HG02973 (cell line): Measurements from ENCODE around the gene CCND3.

Source experiments
- ATAC-seq: cut with Tn5 transposase; IDR thresholded peaks from one replicate; pipeline ENCODE4 v1.9.1; 2021; ENCODE audit warnings: moderate library complexity; ENCODE audit not compliant: unreplicated experiment

Gene CCND3

GRCh38 chr6:41927253-41927652, 14.4 kb downstream of the CCND3 start:
- no peak for ATAC-seq

GRCh38 chr6:41922154-41922553, 19.5 kb downstream of the CCND3 start:
- no peak for ATAC-seq

- peak; percentile 8 for ATAC-seq
These were observed 20.0 kb downstream of the CCND3 start for GRCh38 chr6:41921712-41921998.

DNA sequence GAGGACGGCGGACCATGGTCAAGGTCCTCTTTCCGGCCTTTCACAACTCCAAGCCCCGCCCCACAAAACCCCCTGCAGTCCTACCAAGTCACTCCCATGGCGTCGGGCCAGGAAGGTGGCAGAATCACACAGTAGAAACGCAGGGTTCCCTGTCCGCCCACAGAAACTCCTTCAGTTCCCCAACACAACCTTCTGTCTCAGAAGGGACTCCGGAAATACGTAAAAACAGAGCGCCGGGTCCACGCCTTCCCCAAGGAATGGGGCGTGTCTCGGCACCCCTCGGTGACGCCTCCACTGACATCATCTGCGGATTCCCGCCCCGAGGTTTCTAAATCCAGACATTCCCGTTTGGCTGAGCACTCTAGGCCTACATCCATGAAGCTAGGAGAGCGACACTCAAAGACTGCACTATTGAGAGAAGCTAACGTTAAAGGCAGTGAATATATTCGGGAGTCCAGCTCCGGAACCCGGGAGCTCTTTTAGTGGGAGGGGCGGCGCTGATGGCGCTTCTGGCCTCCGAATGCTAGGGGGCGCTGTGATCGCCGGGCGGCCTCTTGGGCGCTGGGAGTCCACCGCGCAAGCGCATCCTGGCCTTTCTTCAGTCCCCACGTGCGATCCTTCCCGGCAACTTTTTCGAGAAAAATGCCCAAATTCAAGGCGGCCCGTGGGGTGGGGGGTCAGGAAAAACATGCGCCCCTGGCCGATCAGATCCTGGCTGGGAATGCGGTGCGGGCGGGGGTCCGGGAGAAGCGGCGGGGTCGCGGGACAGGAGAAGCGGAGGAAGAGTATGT, 20.5 kb downstream of the CCND3 start, which contains the start of the genes BYSL and MED20:
Gene BYSL, plus strand, starts transcription at position 579 of the 791 bp plus-strand sequence. Its CDS starts 64 bp downstream, at position 643.
Gene MED20, minus strand, starts transcription at position 219 of the 791 bp plus-strand sequence. Its CDS starts 121 bp downstream, at position 98.
- ATAC-seq: peak; percentile 70

DNA sequence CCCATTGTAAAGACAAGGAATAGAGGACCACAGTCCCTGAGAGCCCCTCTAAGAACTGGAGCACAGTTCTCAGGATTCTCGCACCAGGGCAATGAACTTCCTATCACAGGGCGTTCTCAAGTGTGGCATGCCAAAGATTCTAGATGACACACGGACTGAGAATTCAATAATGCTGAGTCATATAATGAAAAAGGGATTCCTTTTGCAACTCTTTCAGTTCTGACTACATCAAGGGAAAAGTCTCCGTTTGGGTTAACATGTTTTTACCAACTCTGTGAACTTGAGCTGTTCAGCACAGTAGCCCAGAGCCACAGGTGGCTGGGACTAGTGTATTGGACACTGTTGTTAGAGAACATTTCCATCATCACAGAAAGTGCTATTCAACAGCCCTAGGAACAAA, 24.1 kb downstream of the CCND3 start:
- ATAC-seq: no peak

GRCh38 chr6:41914869-41915530, 26.6 kb downstream of the CCND3 start:
- no peak for ATAC-seq

DNA sequence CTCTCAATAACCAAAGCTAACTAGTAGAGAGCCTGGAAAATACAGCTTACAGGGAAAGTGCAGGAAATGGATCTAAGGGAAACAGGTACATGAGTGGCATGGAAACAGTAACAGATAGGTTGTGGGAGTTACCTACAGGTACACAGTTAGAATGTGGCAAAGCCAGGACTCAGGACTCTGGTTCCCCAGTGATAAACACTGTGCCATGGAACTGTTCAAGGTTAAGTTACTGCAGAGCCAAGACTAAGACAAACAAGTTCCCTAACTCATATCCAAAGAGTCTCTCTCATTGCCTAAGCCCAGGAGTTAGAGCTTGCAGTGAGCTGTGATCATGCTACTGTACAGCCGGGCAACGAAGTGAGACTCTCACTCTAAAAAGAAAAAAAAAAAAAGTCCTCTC, 27.3 kb downstream of the CCND3 start:
- ATAC-seq: no peak

- no peak for ATAC-seq
These were observed 31.9 kb downstream of the CCND3 start for GRCh38 chr6:41909727-41910126.

DNA sequence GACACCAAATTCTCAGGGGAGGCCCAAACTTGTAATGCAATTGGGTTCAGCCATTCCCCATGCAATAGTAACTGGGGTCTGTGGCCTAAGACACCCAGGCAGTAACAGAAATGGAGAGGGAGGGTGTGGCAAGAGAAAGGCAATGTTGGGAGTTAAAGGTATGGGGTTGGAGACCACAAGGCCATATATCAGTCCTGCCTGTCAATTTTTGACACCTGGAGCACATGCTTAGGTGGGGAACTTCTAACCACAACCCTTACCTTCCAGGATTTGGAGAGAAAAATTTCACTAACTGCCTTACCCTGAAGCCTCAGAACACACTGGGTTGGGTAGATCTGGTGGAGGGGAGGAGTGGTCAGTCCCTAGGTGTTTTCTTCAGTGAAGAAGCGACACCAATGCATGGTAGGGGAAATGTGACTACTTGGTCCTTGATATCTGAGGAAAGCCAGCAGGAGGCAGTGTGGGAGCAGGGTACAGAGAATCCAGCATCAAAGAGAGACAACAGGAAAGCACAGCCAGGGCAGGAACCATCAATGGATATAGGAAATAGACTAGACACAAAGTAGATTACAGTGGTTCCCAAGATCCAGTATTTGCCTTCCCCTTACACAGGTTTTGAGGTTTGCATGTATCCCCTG, 39.6 kb downstream of the CCND3 start:
- ATAC-seq: no peak

DNA sequence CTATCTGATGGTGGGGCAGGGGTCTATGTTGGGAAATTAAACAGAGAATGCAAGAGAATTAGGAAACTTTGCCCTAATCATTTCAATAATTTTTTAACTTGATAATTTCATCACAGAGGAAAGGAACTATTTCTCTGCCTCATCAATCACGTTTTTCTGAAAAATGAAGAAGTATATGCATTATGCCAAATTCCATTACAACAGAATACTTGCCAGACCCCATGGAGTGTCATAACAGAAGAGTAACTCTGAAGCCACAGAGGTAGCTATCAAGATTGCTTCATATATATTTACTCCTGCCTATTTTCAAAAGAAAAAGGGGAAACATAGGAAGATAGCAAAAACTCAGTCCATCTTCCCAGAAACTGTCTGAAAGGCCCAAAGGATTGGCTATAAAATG, 40.7 kb downstream of the CCND3 start:
- ATAC-seq: no peak

GRCh38 chr6:41896281-41896680, 45.3 kb downstream of the CCND3 start:
- ATAC-seq: no peak

DNA sequence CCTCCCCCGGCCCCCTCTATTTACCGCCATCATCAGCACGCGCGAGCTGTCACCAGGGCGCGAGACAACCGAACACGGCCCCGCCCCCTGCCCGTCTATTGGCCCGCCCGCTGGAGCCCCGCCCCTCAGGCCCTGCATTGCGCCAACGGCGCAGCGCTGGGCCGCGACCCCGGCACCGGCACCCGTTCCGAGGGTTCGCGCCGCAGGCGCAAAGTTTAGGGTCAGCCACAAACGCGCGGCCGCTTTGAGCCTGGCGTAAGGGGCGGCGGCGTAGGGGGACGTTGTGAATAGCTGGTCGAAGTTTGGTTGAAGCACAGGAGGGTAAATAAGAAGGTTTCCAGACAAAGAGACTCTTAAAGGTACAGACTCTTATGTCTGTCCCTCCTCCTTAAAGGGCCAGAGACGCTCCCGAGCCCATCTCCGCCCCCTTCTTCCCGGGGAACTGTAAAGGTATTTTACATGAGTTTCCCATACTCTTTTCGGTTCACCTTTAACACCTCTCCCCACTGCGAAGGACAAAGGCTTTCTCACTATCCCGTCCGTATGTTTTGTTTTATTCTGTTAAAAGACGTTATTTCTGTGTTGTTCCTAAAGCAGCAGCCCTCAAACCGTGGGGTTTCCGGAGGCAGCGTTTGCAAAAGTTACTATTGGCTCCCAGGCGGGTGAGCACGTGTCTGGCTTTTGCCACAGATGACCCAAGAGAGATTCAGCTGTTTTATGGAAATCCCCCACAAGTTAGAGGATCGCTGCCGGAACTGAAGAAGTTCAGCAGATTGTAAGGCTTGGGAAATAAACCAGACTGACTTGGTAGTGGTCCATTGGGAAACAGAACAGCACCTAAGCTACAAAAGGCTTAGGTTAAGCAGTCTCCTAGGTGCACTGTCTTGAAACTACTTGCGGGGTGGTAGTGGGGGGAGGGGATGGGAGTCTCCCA, 46.0 kb downstream of the CCND3 start, which contains the start of gene USP49:
Gene USP49, minus strand, starts transcription at position 76 of the 934 bp plus-strand sequence. CDS start 88,392 bp downstream, outside the sequence.
- peak; percentile 67 for ATAC-seq

DNA sequence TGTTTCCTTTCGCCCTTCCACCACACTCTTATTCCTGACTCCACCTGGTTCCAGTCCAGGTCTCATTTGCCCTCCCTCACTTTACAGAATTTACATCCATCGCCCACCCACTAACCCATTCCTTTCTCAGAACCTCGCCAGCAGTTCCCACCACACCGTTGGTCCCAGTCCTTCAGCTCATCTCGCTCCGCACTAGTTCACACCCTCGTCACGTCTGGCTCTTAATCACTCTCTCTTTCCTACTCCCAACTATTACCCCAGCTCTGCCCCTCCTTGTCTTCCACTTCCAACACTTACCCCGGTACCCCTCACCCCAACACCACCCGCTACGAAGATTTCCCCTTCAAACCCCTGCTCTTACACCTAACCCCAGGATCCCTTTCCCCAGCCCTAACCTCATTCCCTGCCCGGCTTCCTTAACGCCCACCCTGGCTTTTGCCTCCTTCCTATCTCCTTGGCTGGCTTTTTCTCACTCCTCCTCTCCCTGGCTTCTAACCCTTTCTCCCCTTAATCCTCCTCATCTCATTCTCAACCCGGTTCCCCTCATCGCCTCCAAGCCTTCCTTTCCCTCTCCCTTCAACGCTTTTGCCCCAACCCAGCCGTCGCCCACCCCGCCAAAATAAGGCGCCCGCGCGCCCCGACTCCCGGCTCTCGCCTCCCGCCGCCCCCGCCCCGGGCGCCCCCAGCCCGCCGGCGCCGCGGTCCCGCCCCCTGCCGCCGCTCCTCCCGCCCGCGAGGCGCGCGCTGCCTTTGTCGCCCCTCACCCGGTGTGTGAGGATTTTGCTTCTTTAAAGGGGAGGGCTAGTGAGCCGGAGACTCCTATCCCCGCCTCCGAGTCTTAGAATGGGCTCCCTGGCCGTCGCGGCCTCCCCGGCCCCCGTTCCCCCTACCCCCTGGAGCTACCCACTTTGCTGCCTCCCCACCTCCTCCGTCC, 47.0 kb downstream of the CCND3 start:
- peak; percentile 24 for ATAC-seq

- no peak for ATAC-seq
These were observed 48.6 kb downstream of the CCND3 start for GRCh38 chr6:41892921-41893564.

DNA sequence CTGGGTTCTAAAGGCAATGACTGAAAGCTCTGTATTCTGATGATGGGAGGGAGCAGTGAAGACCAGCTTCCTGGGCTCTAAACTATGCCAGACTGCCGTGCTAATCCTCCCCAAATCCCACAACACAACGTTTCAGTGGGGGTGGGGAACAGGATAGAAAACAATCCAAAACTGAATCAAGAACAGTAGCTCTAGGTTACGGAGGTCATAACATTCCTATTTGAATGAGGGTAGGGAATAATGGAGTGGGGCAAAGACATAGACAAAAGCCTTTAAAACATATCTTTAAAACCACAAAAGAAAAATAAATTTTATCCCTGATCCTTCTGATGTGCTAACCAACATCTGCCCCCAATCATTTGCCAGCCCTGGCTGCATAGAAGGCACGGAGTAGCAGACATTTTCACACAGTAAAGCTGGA, 54.3 kb downstream of the CCND3 start:
- no peak for ATAC-seq

GRCh38 chr6:41885930-41886329, 55.7 kb downstream of the CCND3 start:
- ATAC-seq: no peak

- no peak for ATAC-seq
These were observed 56.7 kb downstream of the CCND3 start for GRCh38 chr6:41884957-41885356.
